ENCODE results near the gene UBAP2. TPM values are rescaled to one million over a fixed set of nuclear protein-coding genes. Genes with fewer than 3 reads are reported as not detected.

UBAP2 gene
- total RNA-seq, 1 experiment from 2014 or later, result 60.8 TPM

DNA sequence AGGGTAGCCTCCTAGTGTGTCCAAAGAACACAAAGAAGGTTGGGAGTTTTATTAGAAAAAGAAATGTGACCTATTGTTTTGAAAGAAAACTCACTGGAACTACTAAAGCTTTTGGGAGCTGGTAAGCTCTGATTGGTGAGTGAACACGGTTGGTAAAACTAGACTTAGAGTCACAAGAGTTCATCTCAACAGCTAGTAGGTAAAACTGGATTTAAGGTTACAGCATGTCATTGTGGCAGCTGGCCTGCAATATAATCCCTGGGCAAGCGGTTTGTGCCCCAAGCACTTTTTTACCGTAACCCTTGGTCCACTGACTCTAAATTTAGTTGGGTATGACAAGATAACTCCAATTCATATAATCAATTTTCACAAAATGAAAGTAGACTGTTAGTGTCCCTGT lies 47.4 kb downstream of the UBAP2 start:
- no peak overlapping the region for H4K91ac ChIP-seq (ENCODE audit: insufficient read length, low read depth, low read length)
- H3K14ac ChIP-seq (ENCODE audit: insufficient read depth, low read length), result no peak overlapping the region
- no peaks in the 10 kb centered on the region for H3K9me3 ChIP-seq (ENCODE audit: control insufficient read depth, low read depth, low read length)
- H2BK12ac ChIP-seq (ENCODE audit: insufficient read length, low read depth, low read length), result no peak overlapping the region
- no peak for DNase-seq
- H3K27ac Mint-ChIP-seq, result peak overlapping the region in 1 of 3 experiments; percentile 3; a peak in 1 of 7 replicates
- H4K20me1 ChIP-seq (ENCODE audit: control insufficient read depth, insufficient read depth, insufficient read length), result no peaks in the 10 kb centered on the region
- H3K9me3 Mint-ChIP-seq, result no peaks in the 10 kb centered on the region
- no peak overlapping the region for H2BK20ac ChIP-seq (ENCODE audit: low read depth, low read length, poor library complexity, severe bottlenecking)
- H3K79me1 ChIP-seq (ENCODE audit: insufficient read depth, low read depth, low read length, poor library complexity, severe bottlenecking), result no peaks in the 10 kb centered on the region
- H2BK15ac ChIP-seq (ENCODE audit: low read depth, low read length), result no peak overlapping the region
- no peak overlapping the region for H3T11ph ChIP-seq (ENCODE audit: low read length)
- H3K23ac ChIP-seq (ENCODE audit: insufficient read length, low read depth, low read length), result no peak overlapping the region
- no peak for TF ChIP-seq CTCF (conservative IDR thresholded peaks at IDR 0.05)
- H2BK5ac ChIP-seq (ENCODE audit: insufficient read length, low read length), result no peak overlapping the region
- H3K18ac ChIP-seq (ENCODE audit: insufficient read length, low read depth, low read length), result no peak overlapping the region
- H3K79me2 ChIP-seq (ENCODE audit: insufficient read depth, low read length), result no peaks in the 10 kb centered on the region
- H3K36me3 Mint-ChIP-seq (ENCODE audit: insufficient read depth in 1 of 3, low read depth in 3 of 3), result peaks cover 7 to 61% (median 31%) of the 10 kb centered on the region in 3 experiments
- no peak overlapping the region for H3K56ac ChIP-seq (ENCODE audit: insufficient read length, low read depth, low read length)
- no CpG with 5 or more reads among the region's 3 CpGs for WGBS (ENCODE audit: extremely low coverage, insufficient read length, low lambda C conversion rate)
- no peak overlapping the region for H3K4me3 Mint-ChIP-seq
- no peak overlapping the region for H3K27ac ChIP-seq (ENCODE audit: insufficient read length, low read depth, low read length)
- H2BK120ac ChIP-seq (ENCODE audit: low read depth, low read length, poor library complexity, severe bottlenecking), result no peak overlapping the region
- H3K4me2 ChIP-seq (ENCODE audit: insufficient read depth, insufficient read length, low read length), result no peak overlapping the region
- peaks cover 0 to 3% of the 10 kb centered on the region in 2 experiments; a peak in 2 of 4 replicates for H3K4me1 Mint-ChIP-seq
- H3K4ac ChIP-seq (ENCODE audit: low read depth, low read length), result no peak overlapping the region
- no peak overlapping the region for H2AFZ ChIP-seq (ENCODE audit: low read length)
- no peak overlapping the region for H2AK5ac ChIP-seq (ENCODE audit: insufficient read length, low read length)
- H3K9ac ChIP-seq (ENCODE audit: extremely low read depth, insufficient read length, low read length), result no peak overlapping the region
- no peak overlapping the region for H4K5ac ChIP-seq (ENCODE audit: insufficient read length, low read depth, low read length)
- H4K8ac ChIP-seq (replicated peaks; ENCODE audit: insufficient read length, low read depth, low read length), result no peak overlapping the region
- H3K23me2 ChIP-seq (ENCODE audit: insufficient read length, low read depth, low read length, poor library complexity, severe bottlenecking), result no peaks in the 10 kb centered on the region
- H3K4me1 ChIP-seq (ENCODE audit: insufficient read depth, low read length), result no peaks in the 10 kb centered on the region
- H3K27me3 ChIP-seq (ENCODE audit: insufficient read depth, low read length), result no peaks in the 10 kb centered on the region
- no peaks in the 10 kb centered on the region for H3K27me3 Mint-ChIP-seq (ENCODE audit: low read depth)

Measured in H9 (cell line).